Activated CD8-positive, alpha-beta memory T cell treated with anti-CD3 and anti-CD28 coated beads for 48 hours (primary cell): ENCODE data around the gene ATP2C2.
A peak's percentile ranks its signal among the peaks of the same experiment; 100 is the strongest.

Experiments
- DNase-seq, 3 experiments: peaks; one replicate each; pipeline ENCODE4 v3.0.0-alpha.2; 2020; ENCODE audit warnings: low read depth in 2 of 3, low spot score in 2 of 3

Gene ATP2C2

DNA sequence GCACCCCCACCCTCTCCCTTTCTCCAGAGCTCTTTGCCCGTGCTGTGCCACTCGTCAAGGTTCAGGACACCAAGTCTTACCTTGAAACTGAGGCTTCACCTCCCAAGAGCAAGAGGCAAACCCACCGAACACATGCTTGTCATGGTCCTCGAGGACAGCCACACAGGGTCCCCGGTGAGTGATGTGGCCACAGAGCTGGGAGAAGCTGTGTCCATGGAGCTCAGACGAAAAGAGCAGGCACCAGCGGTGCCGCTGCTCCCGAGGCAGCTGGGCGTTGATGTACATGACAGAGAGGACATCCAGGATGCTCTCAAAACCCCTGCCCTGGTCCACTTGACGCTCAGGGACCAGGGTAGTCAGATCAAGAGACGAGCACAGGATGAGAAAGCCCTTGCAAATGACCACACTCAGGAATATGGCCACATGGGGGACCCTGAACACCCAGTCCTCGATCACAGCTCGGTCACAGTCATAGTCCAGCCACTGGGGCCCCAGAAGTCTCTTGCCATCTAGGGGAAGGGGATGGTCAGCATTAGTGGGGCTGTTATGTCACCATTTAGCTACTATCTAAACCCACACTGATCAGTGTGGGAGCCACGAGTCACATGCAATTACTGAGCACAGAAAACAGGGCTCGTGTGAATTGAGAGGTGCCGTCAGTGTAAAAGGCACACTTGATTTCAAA is 118.4 kb downstream of the ATP2C2 start:
- no peak for DNase-seq

DNA sequence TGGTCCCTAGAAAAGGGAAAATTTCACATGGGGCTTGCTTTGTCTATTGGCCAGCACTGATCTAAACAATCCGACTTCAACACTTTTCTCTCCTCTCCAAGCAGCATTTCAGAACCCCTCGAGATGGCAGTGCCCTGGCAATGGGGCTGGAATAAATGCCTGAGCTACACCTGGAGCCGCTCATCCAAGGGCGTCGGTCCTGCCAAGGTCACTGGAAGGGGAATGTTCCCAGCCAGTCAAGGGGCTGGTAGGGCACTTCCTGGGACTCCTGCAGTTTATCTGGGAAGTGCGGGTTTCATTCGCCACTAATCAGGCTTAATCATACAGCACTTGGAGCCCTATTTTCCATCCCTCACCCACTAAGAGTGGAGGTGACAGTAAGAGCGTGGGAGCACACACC is 119.0 kb downstream of the ATP2C2 start:
- no peak for DNase-seq

GRCh38 chr16:84489131-84489530 is 120.8 kb downstream of the ATP2C2 start:
- no peak for DNase-seq

DNA sequence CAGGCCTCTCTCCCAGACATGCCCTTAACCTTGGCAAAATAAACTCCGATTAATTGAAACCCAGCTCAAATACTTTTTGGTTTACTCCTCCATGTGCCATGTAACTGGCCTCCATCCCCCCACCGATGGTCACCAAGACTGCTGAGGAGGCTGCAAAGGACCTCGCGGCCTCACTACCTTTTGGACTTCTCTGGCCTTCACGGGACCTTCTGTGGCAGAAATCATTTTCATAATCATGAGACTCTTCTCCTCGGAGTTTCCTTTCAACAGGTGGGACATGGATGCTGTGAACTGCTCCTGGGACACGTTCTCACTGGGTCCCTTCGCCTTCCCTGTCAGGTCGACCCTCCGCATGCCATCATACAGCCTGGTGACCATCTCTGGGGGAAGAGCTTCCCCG is 127.2 kb downstream of the ATP2C2 start:
- DNase-seq = no peak

DNA sequence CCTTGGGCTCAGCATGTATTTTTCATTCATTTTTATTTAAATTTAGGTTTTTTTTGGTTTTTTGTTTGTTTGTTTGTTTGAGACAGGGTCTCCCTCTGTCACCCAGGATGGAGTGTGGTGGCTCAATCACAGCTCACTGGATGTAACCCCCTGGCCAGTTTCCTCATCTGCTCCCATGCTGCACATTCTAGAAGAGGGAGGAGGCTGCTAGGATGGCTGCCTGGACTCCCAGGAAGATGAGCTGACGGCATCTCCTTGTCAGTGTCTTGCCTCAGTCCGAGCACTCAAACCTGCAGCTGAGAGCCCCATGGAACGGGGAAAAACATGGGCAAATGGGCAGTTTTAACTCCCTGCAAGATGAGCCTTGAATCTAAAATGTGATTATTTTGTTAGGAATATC is 128.7 kb downstream of the ATP2C2 start:
- DNase-seq = no peak

- DNase-seq = no peak
Measured at GRCh38 chr16:84497418-84498222, 129.3 kb downstream of the ATP2C2 start.

- no peak for DNase-seq
Measured at GRCh38 chr16:84498223-84498610, 129.9 kb downstream of the ATP2C2 start.

- DNase-seq = no peak
Measured at GRCh38 chr16:84498859-84499620, 130.7 kb downstream of the ATP2C2 start.

GRCh38 chr16:84499638-84500037 is 131.3 kb downstream of the ATP2C2 start:
- no peak for DNase-seq

DNA sequence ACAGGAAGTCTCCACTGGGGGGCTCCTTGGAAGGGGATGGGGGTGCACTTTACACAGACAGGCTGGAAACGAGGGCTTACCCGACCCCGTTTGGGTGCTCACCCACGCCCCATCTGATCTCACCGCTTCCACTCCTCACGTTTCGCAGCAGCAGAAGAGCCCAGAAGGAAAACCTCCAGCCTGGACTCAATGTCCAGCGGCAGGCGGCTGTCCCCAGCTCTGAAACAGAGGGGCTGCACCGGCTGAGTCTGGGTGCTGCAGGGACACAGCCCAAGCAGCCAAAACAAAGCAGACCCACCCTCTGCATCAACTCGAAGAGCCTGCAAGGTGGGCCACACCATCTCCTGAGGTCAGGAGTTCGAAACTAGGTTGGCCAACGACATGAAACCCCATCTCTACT is 132.2 kb downstream of the ATP2C2 start:
- DNase-seq = no peak

DNA sequence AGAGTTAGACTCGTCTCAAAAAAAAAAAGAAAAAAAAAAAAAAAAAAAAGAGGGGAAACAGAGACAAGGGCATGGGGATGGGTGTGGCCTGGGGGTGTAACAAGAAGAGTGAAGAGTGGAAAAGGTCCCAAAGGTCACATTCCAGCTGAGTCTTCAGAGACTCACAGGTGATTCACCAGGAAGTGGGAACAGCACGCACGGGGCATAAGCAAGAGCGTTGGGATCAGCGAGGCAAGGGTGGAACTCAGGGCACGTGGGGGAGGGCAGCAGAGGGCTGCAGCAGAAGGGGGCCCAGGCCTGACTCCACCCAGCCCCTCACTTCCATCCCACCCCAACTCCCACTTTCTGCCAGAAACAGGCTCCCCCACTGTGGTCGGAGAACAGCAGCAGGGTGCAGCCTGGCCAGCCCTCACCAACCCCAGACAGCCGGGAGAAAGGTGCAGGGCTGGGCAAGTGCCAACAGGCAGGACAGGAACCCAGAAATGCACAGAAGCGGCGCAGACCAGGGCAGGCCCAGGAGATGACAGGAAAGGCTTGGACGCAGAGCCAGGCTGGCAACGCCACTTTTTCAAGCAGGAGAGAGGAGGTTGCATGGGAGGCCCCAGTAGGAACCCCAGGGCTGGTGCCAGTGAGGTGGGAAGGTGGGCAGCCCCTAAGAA is 132.9 kb downstream of the ATP2C2 start:
- no peak for DNase-seq

DNA sequence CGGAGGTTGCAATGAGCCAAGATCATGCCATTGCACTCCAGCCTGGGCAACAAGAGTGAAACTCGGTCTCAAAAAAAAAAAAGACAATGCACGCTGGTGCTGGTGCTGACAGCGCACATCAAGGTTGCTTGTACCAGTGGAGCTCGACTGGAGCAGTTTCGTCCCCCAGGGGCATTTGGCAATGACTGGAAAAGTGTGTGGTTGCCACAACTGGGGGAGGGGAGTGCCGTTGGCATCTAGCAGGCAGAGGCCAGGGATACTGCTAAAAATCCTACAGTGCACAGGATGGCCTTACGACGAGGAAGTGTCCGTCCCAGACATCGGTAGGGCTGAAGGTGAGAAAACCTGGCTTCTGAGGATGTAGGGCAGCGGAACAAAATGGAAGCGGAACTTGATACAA is 133.7 kb downstream of the ATP2C2 start:
- DNase-seq = no peak

DNA sequence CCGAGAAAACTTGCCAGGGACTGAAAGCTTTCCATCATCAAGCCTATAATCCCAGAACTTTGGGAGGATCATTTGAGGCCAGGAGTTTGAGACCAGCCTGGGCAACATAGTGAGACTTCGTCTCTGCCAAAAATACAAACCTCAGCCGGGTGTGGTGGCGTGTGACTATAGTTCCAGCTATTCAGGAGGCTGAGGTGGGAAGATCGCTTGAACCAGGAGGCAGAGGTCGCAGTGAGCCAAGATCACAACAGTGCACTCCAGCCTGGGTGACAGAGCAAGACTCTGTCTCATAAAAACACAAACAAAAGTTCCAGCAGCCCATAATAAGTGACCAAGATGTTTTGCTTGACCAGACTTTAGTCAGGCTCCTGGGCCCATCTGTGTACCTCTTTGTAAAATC is 134.2 kb downstream of the ATP2C2 start:
- no peak for DNase-seq

DNA sequence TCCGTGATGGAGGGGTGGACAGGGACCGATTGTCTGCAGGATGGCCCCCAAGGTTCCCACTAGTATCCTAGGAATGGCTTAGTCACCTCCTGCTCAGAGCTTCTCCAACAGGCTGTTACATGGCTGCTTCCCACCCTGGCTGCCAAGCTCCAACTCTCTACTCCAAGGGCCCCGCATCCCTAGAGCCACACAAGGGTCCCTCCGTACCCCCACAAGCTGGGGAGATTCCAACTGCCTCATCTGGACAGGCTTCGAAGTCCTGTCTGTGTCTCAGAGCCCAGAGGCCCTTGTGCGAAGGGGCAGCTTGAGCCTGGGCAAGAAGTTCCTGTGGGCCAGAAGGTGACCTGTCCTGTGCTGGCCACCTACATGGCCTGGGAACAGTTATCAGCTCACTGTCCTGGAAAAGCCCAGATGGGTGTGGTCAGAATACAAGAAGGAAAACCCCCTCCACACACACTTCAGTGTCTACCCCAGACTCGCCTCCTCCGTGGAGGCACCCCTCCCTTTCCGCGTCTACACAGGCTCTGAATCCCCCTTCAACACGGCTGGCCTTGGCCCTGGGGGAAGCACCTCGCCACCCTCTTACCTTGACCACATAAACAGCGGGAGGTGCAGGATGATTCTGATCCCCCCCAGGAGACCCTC is 135.5 kb downstream of the ATP2C2 start:
- DNase-seq = no peak

GRCh38 chr16:84504420-84505248 is 136.3 kb downstream of the ATP2C2 start, which contains the start of gene MEAK7:
MEAK7 (minus strand) TSS chr16:84504659; CDS start chr16:84498086, 6,573 bp downstream.
- peak; percentile 93 to 95 (median 95) for DNase-seq

DNA sequence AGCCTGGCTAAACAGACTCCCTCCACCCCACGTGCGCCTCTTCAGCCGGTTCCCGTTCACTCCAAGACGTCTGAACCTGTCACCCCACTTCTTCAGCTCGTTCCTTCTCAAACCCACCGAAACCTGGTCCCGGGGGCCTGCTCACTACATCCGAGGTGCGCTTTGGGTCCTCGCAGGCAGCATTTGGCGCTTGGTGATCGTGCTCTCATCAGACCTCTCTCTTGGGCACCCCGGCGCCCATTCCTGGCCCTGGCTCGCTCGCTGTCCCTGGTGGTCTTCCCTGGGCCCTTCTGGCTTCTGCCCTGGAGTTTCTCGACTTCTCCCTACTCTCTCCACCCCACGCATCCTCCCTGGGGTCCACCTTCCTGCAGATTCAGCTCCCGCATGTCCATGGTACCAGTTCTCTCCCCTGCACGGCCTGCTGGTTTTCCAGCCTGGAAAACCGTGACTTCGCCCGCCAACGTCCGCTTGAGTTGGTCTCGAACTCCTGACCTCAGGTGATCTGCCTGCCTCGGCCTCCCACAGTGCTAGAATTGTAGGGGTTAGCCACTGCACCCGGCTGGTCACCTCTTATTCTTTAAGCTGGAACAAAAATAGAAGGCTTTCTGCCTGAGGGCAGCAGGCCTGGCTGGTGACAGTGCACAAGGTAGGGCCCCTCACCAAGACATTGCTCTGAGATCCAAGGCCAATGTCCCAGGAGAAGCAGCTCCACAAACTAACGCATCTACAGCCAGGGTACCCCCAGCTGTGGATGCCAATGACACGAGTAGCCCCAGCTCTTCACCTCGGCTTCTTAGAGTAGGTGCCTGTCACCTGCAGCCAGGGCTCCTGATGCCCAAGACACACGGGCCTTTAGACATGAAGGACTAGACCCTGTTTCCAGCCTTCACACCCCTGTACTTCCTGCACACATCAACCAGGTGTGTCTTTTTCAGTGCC is 137.2 kb downstream of the ATP2C2 start:
- no peak for DNase-seq

- DNase-seq = no peak
Measured at GRCh38 chr16:84507011-84507982, 139.0 kb downstream of the ATP2C2 start.

GRCh38 chr16:84508502-84508901 is 140.2 kb downstream of the ATP2C2 start:
- DNase-seq = no peak
